AG08396 (cell line): ENCODE results near the gene GUCY2C.

Experiments
- DNase-seq: peaks from one replicate; pipeline ENCODE4 v3.0.0; 2012; ENCODE audit warnings: low spot score, mixed read lengths

Gene GUCY2C

GRCh38 chr12:14681625-14682024 lies 14.8 kb downstream of the GUCY2C start:
- no peak for DNase-seq

GRCh38 chr12:14681190-14681589 lies 15.2 kb downstream of the GUCY2C start:
- DNase-seq = no peak

GRCh38 chr12:14678547-14679150 lies 17.8 kb downstream of the GUCY2C start:
- no peak for DNase-seq

- no peak for DNase-seq
These were observed 27.8 kb downstream of the GUCY2C start for GRCh38 chr12:14668591-14668990.

- no peak for DNase-seq
These were observed 30.7 kb downstream of the GUCY2C start for GRCh38 chr12:14665354-14666348.

GRCh38 chr12:14664434-14665023 lies 31.9 kb downstream of the GUCY2C start:
- peak; percentile 17 for DNase-seq

- DNase-seq = no peak
These were observed 33.4 kb downstream of the GUCY2C start for GRCh38 chr12:14663002-14663401.

- no peak for DNase-seq
These were observed 39.6 kb downstream of the GUCY2C start for GRCh38 chr12:14656846-14657245.

GRCh38 chr12:14655284-14655683 lies 41.1 kb downstream of the GUCY2C start:
- DNase-seq = no peak

- DNase-seq = no peak
These were observed 41.6 kb downstream of the GUCY2C start for GRCh38 chr12:14654842-14655241.

- DNase-seq = no peak
These were observed 42.0 kb downstream of the GUCY2C start for GRCh38 chr12:14654416-14654815.

GRCh38 chr12:14652483-14652882 lies 43.9 kb downstream of the GUCY2C start:
- no peak for DNase-seq

- no peak for DNase-seq
These were observed 45.0 kb downstream of the GUCY2C start for GRCh38 chr12:14651371-14651770.

- no peak for DNase-seq
These were observed 45.6 kb downstream of the GUCY2C start for GRCh38 chr12:14650789-14651188.

- no peak for DNase-seq
These were observed 49.2 kb downstream of the GUCY2C start for GRCh38 chr12:14647028-14647750.

- DNase-seq = no peak
These were observed 53.1 kb downstream of the GUCY2C start for GRCh38 chr12:14643251-14643650.

- DNase-seq = no peak
These were observed 58.3 kb downstream of the GUCY2C start for GRCh38 chr12:14638066-14638465.

- no peak for DNase-seq
These were observed 60.6 kb downstream of the GUCY2C start for GRCh38 chr12:14635776-14636175.

- no peak for DNase-seq
These were observed 65.6 kb downstream of the GUCY2C start for GRCh38 chr12:14630793-14631192.

GRCh38 chr12:14629832-14630710 lies 66.3 kb downstream of the GUCY2C start:
- DNase-seq = peak; percentile 69

- no peak for DNase-seq
These were observed 67.6 kb downstream of the GUCY2C start for GRCh38 chr12:14628771-14629170.
